ENCODE data around the gene SLIT1. TPM values are rescaled to one million over a fixed set of nuclear protein-coding genes. Genes with fewer than 3 reads are reported as not detected.

Gene SLIT1
- total RNA-seq, 1 donor from 2014 or later: 25.5 TPM

- peaks cover 1% of the 10 kb centered on the region for H3K36me3 Mint-ChIP-seq (ENCODE audit: insufficient read depth)
- no peak for TF ChIP-seq CTCF (IDR thresholded peaks at IDR 0.05; ENCODE audit: unreplicated experiment)
- H3K4me3 Mint-ChIP-seq (ENCODE audit: low read depth): no peak overlapping the region
- DNase-seq (ENCODE audit: low spot score, unreplicated experiment): no peak
- H3K27me3 Mint-ChIP-seq: no peaks in the 10 kb centered on the region
- no peak overlapping the region for H3K27ac Mint-ChIP-seq
- no peaks in the 10 kb centered on the region for H3K9me3 Mint-ChIP-seq (ENCODE audit: low read depth)
- H3K4me1 Mint-ChIP-seq (ENCODE audit: low read depth): peaks cover 56% of the 10 kb centered on the region
Observed at GRCh38 chr10:97136756-97137155, 49.0 kb downstream of the SLIT1 start.

GRCh38 chr10:97135464-97135863, 50.3 kb downstream of the SLIT1 start:
- DNase-seq (ENCODE audit: low spot score, unreplicated experiment): no peak
- H3K4me1 Mint-ChIP-seq (ENCODE audit: low read depth): peaks cover 47% of the 10 kb centered on the region
- no peaks in the 10 kb centered on the region for H3K36me3 Mint-ChIP-seq (ENCODE audit: insufficient read depth)
- H3K27me3 Mint-ChIP-seq: no peaks in the 10 kb centered on the region
- H3K9me3 Mint-ChIP-seq (ENCODE audit: low read depth): no peaks in the 10 kb centered on the region
- H3K27ac Mint-ChIP-seq: peak overlapping the region; percentile 93
- H3K4me3 Mint-ChIP-seq (ENCODE audit: low read depth): no peak overlapping the region
- no peak for TF ChIP-seq CTCF (IDR thresholded peaks at IDR 0.05; ENCODE audit: unreplicated experiment)

- H3K4me3 Mint-ChIP-seq (ENCODE audit: low read depth): peak overlapping the region; percentile 3
- H3K4me1 Mint-ChIP-seq (ENCODE audit: low read depth): peaks cover 42% of the 10 kb centered on the region
- H3K27ac Mint-ChIP-seq: peak overlapping the region; percentile 93
- no peaks in the 10 kb centered on the region for H3K27me3 Mint-ChIP-seq
- no peaks in the 10 kb centered on the region for H3K36me3 Mint-ChIP-seq (ENCODE audit: insufficient read depth)
- no peak for TF ChIP-seq CTCF (IDR thresholded peaks at IDR 0.05; ENCODE audit: unreplicated experiment)
- no peaks in the 10 kb centered on the region for H3K9me3 Mint-ChIP-seq (ENCODE audit: low read depth)
- no peak for DNase-seq (ENCODE audit: low spot score, unreplicated experiment)
Observed at GRCh38 chr10:97134983-97135382, 50.8 kb downstream of the SLIT1 start.

- H3K27ac Mint-ChIP-seq: peak overlapping the region; percentile 93
- H3K36me3 Mint-ChIP-seq (ENCODE audit: insufficient read depth): no peaks in the 10 kb centered on the region
- no peaks in the 10 kb centered on the region for H3K9me3 Mint-ChIP-seq (ENCODE audit: low read depth)
- TF ChIP-seq CTCF (IDR thresholded peaks at IDR 0.05; ENCODE audit: unreplicated experiment): no peak
- no peak overlapping the region for H3K4me3 Mint-ChIP-seq (ENCODE audit: low read depth)
- no peaks in the 10 kb centered on the region for H3K27me3 Mint-ChIP-seq
- H3K4me1 Mint-ChIP-seq (ENCODE audit: low read depth): peaks cover 34% of the 10 kb centered on the region
- peak; percentile 21 for DNase-seq (ENCODE audit: low spot score, unreplicated experiment)
Observed at GRCh38 chr10:97134110-97134509, 51.6 kb downstream of the SLIT1 start.

- H3K4me3 Mint-ChIP-seq (ENCODE audit: low read depth): no peak overlapping the region
- no peak for DNase-seq (ENCODE audit: low spot score, unreplicated experiment)
- no peaks in the 10 kb centered on the region for H3K9me3 Mint-ChIP-seq (ENCODE audit: low read depth)
- peaks cover 22% of the 10 kb centered on the region for H3K4me1 Mint-ChIP-seq (ENCODE audit: low read depth)
- no peaks in the 10 kb centered on the region for H3K27me3 Mint-ChIP-seq
- H3K27ac Mint-ChIP-seq: peak overlapping the region; percentile 62
- no peaks in the 10 kb centered on the region for H3K36me3 Mint-ChIP-seq (ENCODE audit: insufficient read depth)
- TF ChIP-seq CTCF (IDR thresholded peaks at IDR 0.05; ENCODE audit: unreplicated experiment): no peak
Observed at GRCh38 chr10:97132273-97132672, 53.5 kb downstream of the SLIT1 start.
